Spleen (tissue), 7 donors: ENCODE results near the gene ZC3H7A.

Experiments
- CTCF ChIP-seq, 11 experiments: fragments of 200-600 bp in 7 of 11; fragments of 450-650 bp in 4 of 11; sonication (generic) in 4 of 11; IDR thresholded peaks in 8 of 11; conservative IDR thresholded peaks in 3 of 11; 1 replicate in 7 of 11; 2 replicates in 4 of 11; pipeline versions ENCODE4 v1.4.0 to v1.8.0; 2016 to 2021; ENCODE audit warnings: antibody characterized with exemption in 11 of 11, inconsistent platforms in 4 of 11, mild to moderate bottlenecking in 1 of 11
- POLR2AphosphoS5 ChIP-seq, 3 donors: sonication (generic); formaldehyde crosslinking; IDR thresholded peaks; one replicate each; pipeline ENCODE4 v1.5.1; 2017; ENCODE audit warnings: antibody characterized with exemption in 3 of 3
- donor health status: DM: no; HTN: no; CAD: no; lungs with moderate emphysema.
- donor health status: DM: no; HTN: no; CAD: no.
- donor health status: DM: no; HTN: no; CAD: no.

DNA sequence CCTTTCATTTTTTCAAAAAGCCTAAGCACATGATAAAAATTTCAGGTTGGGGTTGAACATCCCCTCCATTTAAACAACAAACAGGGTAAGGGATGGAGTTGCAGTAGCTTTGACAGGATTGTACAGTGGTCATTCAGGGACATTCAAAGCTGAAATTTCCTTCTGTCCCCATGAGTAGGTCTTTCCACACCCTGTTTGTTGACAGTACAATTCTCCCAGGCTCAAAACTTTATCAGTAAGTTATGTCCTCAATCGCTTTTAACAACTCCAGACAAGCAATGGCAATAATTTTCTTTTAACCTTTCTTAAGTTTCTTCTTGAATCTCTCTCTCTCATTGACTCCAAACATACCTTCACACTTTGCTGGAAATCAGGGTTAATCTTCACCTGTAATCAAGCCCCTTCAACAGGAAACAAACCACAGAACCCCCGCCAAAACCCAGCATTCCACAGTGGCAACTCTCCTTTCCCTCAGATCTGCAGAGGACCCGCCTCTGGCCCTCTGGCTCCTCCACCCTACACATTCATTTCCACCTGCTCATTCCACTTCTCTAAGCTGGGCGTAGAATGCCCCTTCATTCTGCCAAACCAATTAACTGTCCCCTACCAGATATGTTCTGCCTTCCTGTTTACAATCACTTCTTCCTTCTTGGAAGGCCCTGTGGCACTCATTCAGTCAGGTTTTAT lies 75.1 kb downstream of the ZC3H7A start:
- TF ChIP-seq CTCF (IDR thresholded peaks at IDR 0.05 in 8 of 11, conservative IDR thresholded peaks at IDR 0.05 in 3 of 11) (no peak), POLR2AphosphoS5 (IDR thresholded peaks at IDR 0.05) (no peak)
